Common myeloid progenitor, CD34-positive (primary cell): Measurements from ENCODE around the gene PLCD1.

Experiments
- CTCF ChIA-PET: fragments of 350-600 bp; sonication (Branson Sonifier 250); formaldehyde crosslinking; loops from one replicate; lab custom pipeline; 2021; ENCODE audit warnings: antibody characterized with exemption; lab: Charles Lee
- POLR2A ChIA-PET: fragments of 350-600 bp; sonication (Branson Sonifier 250); formaldehyde crosslinking; loops from one replicate; lab custom pipeline; 2021; ENCODE audit warnings: antibody characterized with exemption; lab: Charles Lee
- DNase-seq, 3 donors: peaks; one replicate each; pipeline versions ENCODE4 v3.0.0 to v3.0.0-alpha.2; 2013
- H3K27ac ChIP-seq, 2 experiments: 1 replicate in 1 of 2; 2 replicates in 1 of 2; pipeline ENCODE4 v1.7.0; 2013; ENCODE audit warnings: inconsistent platforms in 2 of 2, low read length in 2 of 2, mild to moderate bottlenecking in 2 of 2, low read depth in 1 of 2, moderate library complexity in 1 of 2; ENCODE audit not compliant: severe bottlenecking in 2 of 2, insufficient read depth in 1 of 2, poor library complexity in 1 of 2
- H3K27me3 ChIP-seq, 5 experiments: replicated peaks in 2 of 5; 1 replicate in 3 of 5; 2 replicates in 2 of 5; pipeline versions ENCODE4 v1.6.1 to v1.7.0; 2013; ENCODE audit warnings: low read length in 4 of 5, mild to moderate bottlenecking in 2 of 5, moderate library complexity in 2 of 5, inconsistent platforms in 1 of 5; ENCODE audit not compliant: insufficient read depth in 5 of 5, control insufficient read depth in 4 of 5
- H3K36me3 ChIP-seq, 4 experiments: 1 replicate in 2 of 4; 2 replicates in 2 of 4; pipeline versions ENCODE4 v1.6.1 to v1.7.0; 2013; ENCODE audit warnings: low read length in 3 of 4, control low read depth in 1 of 4, mild to moderate bottlenecking in 1 of 4; ENCODE audit not compliant: control insufficient read depth in 4 of 4, insufficient read depth in 4 of 4
- H3K4me1 ChIP-seq, 4 experiments: 1 replicate in 3 of 4; 2 replicates in 1 of 4; pipeline versions ENCODE4 v1.6.1 to v1.7.1; 2013; ENCODE audit warnings: low read length in 3 of 4, mild to moderate bottlenecking in 3 of 4, control low read depth in 1 of 4, inconsistent platforms in 1 of 4, moderate library complexity in 1 of 4; ENCODE audit not compliant: control insufficient read depth in 4 of 4, insufficient read depth in 4 of 4; ENCODE audit errors: control extremely low read depth in 1 of 4
- H3K4me3 ChIP-seq, 7 experiments: 1 replicate in 4 of 7; 2 replicates in 3 of 7; pipeline versions ENCODE4 v1.5.1 to v1.7.0; 2013; ENCODE audit warnings: mild to moderate bottlenecking in 7 of 7, low read length in 6 of 7, moderate library complexity in 6 of 7, inconsistent platforms in 2 of 7, low read depth in 2 of 7, control low read depth in 1 of 7; ENCODE audit not compliant: insufficient read depth in 4 of 7, control insufficient read depth in 1 of 7; ENCODE audit errors: extremely low read depth in 1 of 7
- H3K9me3 ChIP-seq, 5 experiments: 1 replicate in 4 of 5; 2 replicates in 1 of 5; pipeline versions ENCODE4 v1.6.1 to v1.7.1; 2013; ENCODE audit warnings: low read length in 4 of 5, mild to moderate bottlenecking in 2 of 5, inconsistent platforms in 1 of 5, low read depth in 1 of 5, moderate library complexity in 1 of 5; ENCODE audit not compliant: control insufficient read depth in 4 of 5, insufficient read depth in 2 of 5; ENCODE audit errors: control extremely low read depth in 1 of 5
- WGBS: methylation state at CpG from one replicate; pipeline ENCODE4 v1.1.5; 2013; ENCODE audit not compliant: insufficient coverage; 5-methylcytosine and 5-hydroxymethylcytosine counted together

Gene PLCD1

DNA sequence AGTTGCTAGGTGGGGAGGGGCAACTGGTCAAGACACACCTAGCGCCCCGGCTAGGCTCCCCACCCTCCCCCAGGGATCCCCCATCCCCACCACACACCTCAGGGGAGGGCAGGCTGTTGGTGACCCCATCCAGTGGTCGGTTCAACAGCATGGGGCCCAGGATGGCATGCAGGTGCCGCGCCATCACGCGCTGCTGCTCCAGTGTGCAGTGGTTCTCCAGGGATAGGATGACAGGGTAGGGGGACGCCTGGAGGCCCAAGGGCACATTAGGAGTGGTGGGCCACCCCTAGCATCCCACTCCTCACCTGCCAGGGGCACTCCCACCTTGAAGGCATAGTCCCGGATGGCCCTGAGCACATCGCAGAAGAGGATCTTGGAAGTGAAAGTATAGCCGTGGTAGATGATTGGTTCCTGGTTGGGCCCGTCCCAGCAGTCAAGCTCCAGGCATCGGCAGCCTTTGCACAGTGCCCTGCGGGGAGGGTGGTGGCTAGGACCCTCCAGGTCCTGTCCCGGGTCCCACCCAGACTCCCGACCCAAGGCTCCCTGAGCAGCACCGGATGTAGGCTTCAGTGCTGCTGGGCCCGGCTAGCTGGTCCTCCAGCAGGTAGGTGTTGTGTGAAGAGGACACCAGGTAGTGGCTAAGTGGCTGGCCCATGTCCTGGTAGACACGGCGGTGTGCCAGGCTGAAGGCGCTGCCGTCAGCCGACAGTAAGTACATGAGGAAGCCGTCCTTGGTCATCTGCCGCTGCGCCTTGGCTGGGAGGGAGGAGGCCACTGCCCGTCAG, 19.4 kb downstream of the PLCD1 start:
- ChIA-PET CTCF (interaction anchor here (1.2 kb wide), 1 partner anchor 35 kb away, joined by 3 read pairs; no protein-coding TSS in a partner anchor), POLR2A (no interaction called here)
- H3K27ac ChIP-seq = no peak overlapping the region
- H3K4me1 ChIP-seq = no peaks in the 10 kb centered on the region
- peaks cover 10 to 39% (median 25%) of the 10 kb centered on the region in 4 experiments for H3K36me3 ChIP-seq
- no peak overlapping the region for H3K4me3 ChIP-seq
- WGBS = 96% methylated on average over 23 of the region's 27 CpGs
- no peak for DNase-seq
- H3K9me3 ChIP-seq = no peaks in the 10 kb centered on the region
- no peaks in the 10 kb centered on the region for H3K27me3 ChIP-seq

DNA sequence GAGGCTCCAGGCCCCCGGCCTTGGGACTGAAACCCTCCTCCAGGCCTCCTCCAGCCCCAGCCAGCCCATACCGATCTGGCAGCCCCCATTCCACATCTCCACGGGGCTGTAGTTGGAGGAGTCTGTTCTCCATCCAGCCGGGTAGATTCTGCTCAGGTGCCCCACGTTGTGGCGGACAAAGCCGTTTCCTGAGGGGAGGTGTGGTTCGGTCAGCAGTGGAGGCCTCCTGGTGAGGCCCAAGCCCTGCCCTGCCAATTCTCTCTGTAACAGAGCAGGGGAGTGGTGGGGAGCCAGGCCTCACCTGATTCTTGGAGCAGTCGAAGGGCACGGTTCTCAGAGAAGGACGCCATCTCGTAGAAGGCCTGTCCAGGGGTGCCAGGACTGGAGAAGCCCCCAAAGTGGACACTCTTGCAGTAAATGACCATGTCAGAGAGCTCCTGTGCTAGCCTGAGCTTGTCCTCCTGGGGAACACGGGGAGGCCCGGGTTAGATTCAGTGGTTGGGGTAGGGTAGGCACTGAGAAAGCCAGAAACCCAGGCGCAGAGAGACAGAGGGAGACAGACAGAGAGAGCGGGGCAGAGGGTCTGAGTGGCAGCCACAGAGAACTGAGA, 20.4 kb downstream of the PLCD1 start:
- DNase-seq = no peak
- CTCF ChIA-PET = interaction anchor here (0.6 to 1.2 kb wide), 2 partner anchors 11 to 34 kb away, joined by 3 read pairs; no protein-coding TSS in a partner anchor
- Histone ChIP-seq H3K27ac (no peak overlapping the region), H3K9me3 (no peaks in the 10 kb centered on the region), H3K27me3 (no peaks in the 10 kb centered on the region), H3K4me3 (no peak overlapping the region), H3K36me3 (peaks cover 9 to 46% (median 29%) of the 10 kb centered on the region in 4 experiments), H3K4me1 (no peaks in the 10 kb centered on the region)
- 97% methylated on average over 12 of the region's 16 CpGs for WGBS
- POLR2A ChIA-PET = no interaction called here

DNA sequence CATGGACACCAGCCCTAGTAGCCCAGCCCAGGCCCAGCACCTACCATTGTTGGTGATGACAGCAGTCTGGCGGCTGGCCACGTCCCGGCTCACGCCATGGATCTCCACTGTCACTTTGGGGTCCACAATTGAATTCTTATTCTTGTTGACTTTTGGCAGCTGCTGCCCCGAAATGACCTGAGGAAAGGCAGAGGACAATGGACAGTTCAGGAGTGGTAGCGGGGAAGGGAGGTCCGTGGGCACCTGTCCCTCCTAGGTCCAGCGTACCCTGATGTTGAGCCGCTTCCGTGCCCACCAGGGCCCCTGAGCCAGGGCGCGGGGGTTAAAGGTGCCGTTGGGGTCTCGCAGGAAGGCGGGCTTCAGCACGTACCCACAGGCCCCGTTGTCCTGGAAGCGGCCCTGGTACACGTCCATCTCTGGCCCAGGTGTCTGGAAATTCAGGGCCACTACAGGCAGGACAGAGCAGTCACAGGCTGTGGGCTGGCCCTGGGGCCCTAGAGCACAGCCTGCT, 21.2 kb downstream of the PLCD1 start:
- Histone ChIP-seq H3K27ac (no peak overlapping the region), H3K4me1 (no peaks in the 10 kb centered on the region), H3K27me3 (no peaks in the 10 kb centered on the region), H3K36me3 (peaks cover 9 to 52% (median 31%) of the 10 kb centered on the region in 4 experiments), H3K9me3 (no peaks in the 10 kb centered on the region), H3K4me3 (no peak overlapping the region)
- 95% methylated on average over 19 of the region's 19 CpGs for WGBS
- no peak for DNase-seq
- POLR2A ChIA-PET = no interaction called here
- CTCF ChIA-PET = interaction anchor here (0.6 kb wide), 1 partner anchor 10 kb away, joined by 3 read pairs; no protein-coding TSS in a partner anchor

DNA sequence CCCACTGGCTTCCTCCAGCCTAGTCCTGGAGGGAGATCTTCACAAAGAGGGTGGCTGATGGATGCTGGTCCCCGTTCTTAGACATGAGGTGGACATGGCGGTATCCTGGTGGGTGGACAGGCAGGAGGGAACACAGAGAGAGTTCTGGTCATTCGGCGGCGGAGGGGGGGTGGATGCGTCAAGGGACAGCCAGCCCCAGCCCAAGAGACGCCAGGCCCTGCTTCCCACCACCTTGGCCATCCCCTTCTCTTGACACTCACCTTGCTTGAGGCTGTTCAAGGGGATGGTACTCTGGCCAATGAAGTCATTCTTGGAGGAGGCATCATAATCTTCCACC, 21.7 kb downstream of the PLCD1 start:
- no peak for DNase-seq
- no peaks in the 10 kb centered on the region for H3K9me3 ChIP-seq
- POLR2A ChIA-PET = no interaction called here
- H3K4me3 ChIP-seq = no peak overlapping the region
- H3K27ac ChIP-seq = no peak overlapping the region
- CTCF ChIA-PET = interaction anchor here (1.0 kb wide), 1 partner anchor 35 kb away, joined by 3 read pairs; no protein-coding TSS in a partner anchor
- H3K27me3 ChIP-seq = no peaks in the 10 kb centered on the region
- H3K4me1 ChIP-seq = no peaks in the 10 kb centered on the region
- WGBS = 98% methylated on average over 5 of the region's 7 CpGs
- H3K36me3 ChIP-seq = peaks cover 9 to 58% (median 31%) of the 10 kb centered on the region in 4 experiments

DNA sequence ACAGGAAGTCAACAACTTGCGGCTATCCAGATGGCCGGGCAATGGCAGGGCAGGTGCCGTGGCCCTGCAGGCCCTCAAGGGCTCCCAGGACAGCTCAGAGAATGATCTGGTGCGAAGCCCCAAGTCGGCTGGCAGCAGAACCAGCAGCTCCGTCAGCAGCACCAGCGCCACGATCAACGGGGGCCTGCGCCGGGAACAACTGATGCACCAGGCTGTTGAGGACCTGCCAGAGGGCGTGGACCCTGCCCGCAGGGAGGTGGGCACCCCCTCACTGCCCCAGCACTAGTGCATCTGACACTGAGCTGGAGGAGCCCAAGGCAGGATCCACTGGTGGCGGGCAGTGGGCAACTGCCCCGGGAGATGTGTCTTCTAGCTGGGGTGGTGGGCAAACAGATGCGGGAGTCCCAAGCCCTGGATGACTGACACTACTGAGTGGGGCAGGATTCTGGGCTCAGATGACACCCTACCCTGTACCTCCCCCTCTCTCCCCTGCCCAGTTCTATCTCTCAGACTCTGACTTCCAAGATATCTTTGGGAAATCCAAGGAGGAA, 22.9 kb downstream of the PLCD1 start:
- ChIA-PET POLR2A (interaction anchor here (0.7 kb wide), 1 partner anchor 9 kb away, joined by 3 read pairs; no protein-coding TSS in a partner anchor), CTCF (interaction anchor here (1.0 to 2.0 kb wide), 4 partner anchors 9 to 50 kb away, joined by 3 to 4 read pairs (median 4); no protein-coding TSS in a partner anchor)
- H3K4me3 ChIP-seq = no peak overlapping the region
- no peaks in the 10 kb centered on the region for H3K4me1 ChIP-seq
- no peaks in the 10 kb centered on the region for H3K9me3 ChIP-seq
- no peak for DNase-seq
- no peaks in the 10 kb centered on the region for H3K27me3 ChIP-seq
- H3K27ac ChIP-seq = no peak overlapping the region
- peaks cover 9 to 70% (median 41%) of the 10 kb centered on the region in 4 experiments for H3K36me3 ChIP-seq
- 91% methylated on average over 15 of the region's 16 CpGs for WGBS

DNA sequence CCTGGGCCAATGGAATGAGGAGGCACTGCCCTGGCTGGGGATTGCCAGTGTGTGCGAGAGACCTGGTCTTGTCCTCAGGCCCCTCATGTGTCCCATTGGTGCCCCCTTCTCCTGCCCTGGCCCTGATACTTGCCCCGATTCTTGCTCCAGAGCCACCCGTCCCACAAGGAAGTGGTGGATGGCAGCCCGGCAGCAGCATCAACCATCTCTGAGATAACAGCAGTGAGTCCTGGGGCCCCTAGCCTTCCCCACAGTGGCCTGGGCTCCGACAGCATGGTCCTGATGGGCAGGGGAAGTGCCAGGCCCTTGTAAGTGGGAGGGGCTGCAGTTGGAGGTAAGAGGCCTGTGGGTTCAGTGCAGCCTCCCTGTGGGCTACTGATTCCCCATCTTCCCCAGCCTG, 23.4 kb downstream of the PLCD1 start:
- no peaks in the 10 kb centered on the region for H3K9me3 ChIP-seq
- no peak overlapping the region for H3K4me3 ChIP-seq
- no peak overlapping the region for H3K27ac ChIP-seq
- H3K4me1 ChIP-seq = no peaks in the 10 kb centered on the region
- H3K36me3 ChIP-seq = peaks cover 9 to 75% (median 46%) of the 10 kb centered on the region in 4 experiments
- H3K27me3 ChIP-seq = no peaks in the 10 kb centered on the region
- WGBS = 88% methylated on average over 4 of the region's 5 CpGs
- DNase-seq = no peak
- ChIA-PET POLR2A (no interaction called here), CTCF (interaction anchor here (1.0 to 5.6 kb wide), 6 partner anchors 8 to 50 kb away, joined by 3 to 50 read pairs (median 4); partner anchors contain the start of gene DLEC1)
